ENCODE measurements around the gene PPP1CA. TPM values are rescaled to one million over a fixed set of nuclear protein-coding genes. Genes with fewer than 3 reads are reported as not detected.

Gene PPP1CA
- total RNA-seq, 1 donor from 2014 or later, result 223 TPM

DNA sequence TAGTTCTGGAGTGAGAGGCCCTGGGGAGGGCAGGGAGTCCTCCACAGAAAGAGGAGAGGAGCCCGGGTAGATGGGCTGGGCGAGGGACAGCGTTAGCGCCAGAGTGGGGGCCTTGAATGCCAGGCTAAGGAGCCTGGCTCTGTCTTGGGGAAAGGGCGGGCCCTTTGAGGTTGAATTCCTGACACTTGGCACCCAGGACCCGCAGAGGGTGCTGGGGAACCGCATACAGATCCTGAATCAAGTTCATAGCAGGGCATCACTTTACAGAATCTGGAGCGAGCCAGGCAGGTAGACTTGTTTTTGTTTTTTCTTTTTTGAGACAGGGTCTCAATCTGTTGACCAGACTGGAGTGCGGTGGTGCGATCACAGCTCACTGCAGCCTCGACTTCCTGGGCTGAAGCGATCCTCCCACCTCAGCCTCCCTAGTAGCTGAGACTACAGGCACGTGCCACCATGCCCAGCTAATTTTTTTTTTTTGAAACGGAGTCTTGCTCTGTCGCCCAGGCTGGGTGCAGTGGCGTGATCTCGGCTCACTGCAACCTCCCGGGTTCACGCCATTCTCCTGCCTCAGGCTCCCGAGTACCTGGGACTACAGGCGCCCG is 19.9 kb upstream of the PPP1CA start:
- no peak for DNase-seq (ENCODE audit: low read depth, low spot score)
- Mint-ChIP-seq H3K36me3 (ENCODE audit: low read depth) (no peaks in the 10 kb centered on the region), H3K4me3 (peak overlapping the region; percentile 72), H3K4me1 (peaks cover 14% of the 10 kb centered on the region), H3K9me3 (no peaks in the 10 kb centered on the region), H3K27ac (ENCODE audit: unreplicated experiment) (no peak overlapping the region), H3K27me3 (ENCODE audit: low read depth) (peaks cover 15% of the 10 kb centered on the region)
- TF ChIP-seq, protein P1, sequence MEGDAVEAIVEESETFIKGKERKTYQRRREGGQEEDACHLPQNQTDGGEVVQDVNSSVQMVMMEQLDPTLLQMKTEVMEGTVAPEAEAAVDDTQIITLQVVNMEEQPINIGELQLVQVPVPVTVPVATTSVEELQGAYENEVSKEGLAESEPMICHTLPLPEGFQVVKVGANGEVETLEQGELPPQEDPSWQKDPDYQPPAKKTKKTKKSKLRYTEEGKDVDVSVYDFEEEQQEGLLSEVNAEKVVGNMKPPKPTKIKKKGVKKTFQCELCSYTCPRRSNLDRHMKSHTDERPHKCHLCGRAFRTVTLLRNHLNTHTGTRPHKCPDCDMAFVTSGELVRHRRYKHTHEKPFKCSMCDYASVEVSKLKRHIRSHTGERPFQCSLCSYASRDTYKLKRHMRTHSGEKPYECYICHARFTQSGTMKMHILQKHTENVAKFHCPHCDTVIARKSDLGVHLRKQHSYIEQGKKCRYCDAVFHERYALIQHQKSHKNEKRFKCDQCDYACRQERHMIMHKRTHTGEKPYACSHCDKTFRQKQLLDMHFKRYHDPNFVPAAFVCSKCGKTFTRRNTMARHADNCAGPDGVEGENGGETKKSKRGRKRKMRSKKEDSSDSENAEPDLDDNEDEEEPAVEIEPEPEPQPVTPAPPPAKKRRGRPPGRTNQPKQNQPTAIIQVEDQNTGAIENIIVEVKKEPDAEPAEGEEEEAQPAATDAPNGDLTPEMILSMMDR (conservative IDR thresholded peaks at IDR 0.05), result no peak

DNA sequence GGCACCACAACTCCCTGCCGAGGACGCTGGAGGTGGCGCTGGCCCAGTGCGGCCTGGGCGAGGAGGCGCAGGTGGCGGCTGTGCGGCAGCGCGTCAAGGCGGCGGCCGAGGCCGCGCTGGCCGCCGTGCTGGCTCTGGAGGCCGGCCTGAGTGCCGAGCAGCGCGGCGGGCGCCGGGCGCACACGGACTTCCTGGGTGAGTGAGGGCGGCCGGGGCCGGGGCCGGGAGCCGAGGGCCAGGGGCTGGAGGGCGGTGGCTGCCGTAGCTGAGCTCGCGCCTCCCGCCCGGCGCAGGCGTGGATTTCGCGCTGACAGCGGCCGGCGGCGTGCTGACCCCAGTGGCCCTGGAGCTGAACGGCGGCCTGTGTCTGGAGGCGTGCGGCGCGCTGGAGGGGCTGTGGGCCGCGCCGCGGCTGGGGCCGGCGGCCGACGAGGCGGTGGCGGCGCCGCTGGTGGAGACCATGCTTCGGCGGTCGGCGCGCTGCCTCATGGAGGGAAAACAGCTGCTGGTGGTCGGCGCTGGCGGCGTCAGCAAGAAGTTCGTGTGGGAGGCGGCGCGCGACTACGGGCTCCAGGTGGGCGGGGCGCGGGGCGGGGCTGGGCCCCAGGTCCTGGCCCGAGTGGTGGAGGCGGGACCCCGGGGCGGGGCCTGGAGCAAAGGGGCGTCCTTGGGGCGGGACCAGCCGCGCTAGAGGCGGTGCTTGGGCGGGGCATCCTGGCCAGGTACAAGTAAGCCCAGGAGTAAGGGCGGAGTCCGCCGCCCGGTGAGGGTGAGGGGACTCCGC is 19.2 kb upstream of the PPP1CA start:
- Mint-ChIP-seq H3K36me3 (ENCODE audit: low read depth) (no peaks in the 10 kb centered on the region), H3K4me3 (peak overlapping the region; percentile 72), H3K27ac (ENCODE audit: unreplicated experiment) (no peak overlapping the region), H3K27me3 (ENCODE audit: low read depth) (peaks cover 22% of the 10 kb centered on the region), H3K4me1 (peaks cover 18% of the 10 kb centered on the region), H3K9me3 (no peaks in the 10 kb centered on the region)
- peak; percentile 94 for DNase-seq (ENCODE audit: low read depth, low spot score)
- TF ChIP-seq, protein P1 (conservative IDR thresholded peaks at IDR 0.05), result no peak

DNA sequence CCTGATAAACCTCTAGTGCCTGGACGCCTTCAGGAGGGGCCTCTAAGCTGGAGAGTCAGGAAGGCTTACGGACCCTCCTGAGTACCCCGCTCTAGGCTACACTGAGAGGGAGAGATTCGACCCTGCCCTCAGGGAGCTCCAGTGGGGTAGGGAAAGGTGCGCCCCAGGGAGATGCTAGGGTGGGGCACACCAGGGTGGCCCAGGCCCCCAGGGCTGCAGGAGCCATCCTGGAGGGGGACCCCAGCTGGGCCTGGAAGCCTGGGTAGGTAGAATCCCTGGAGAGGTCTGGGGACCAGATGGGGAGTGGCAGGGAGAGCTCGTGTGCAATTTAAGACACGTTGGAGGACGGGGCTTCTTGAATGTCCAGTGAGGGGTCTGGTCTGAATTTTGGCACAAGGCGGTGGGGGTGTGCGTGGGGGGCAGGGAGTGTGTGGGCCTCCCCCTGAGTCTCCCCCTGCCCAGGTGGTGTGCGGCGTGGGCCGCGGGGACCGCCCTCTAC is 18.5 kb upstream of the PPP1CA start:
- no peaks in the 10 kb centered on the region for H3K36me3 Mint-ChIP-seq (ENCODE audit: low read depth)
- H3K4me1 Mint-ChIP-seq, result peaks cover 18% of the 10 kb centered on the region
- DNase-seq (ENCODE audit: low read depth, low spot score), result no peak
- H3K4me3 Mint-ChIP-seq, result peak overlapping the region; percentile 41
- TF ChIP-seq, protein P1 (conservative IDR thresholded peaks at IDR 0.05), result no peak
- peaks cover 23% of the 10 kb centered on the region for H3K27me3 Mint-ChIP-seq (ENCODE audit: low read depth)
- no peaks in the 10 kb centered on the region for H3K9me3 Mint-ChIP-seq
- no peak overlapping the region for H3K27ac Mint-ChIP-seq (ENCODE audit: unreplicated experiment)

DNA sequence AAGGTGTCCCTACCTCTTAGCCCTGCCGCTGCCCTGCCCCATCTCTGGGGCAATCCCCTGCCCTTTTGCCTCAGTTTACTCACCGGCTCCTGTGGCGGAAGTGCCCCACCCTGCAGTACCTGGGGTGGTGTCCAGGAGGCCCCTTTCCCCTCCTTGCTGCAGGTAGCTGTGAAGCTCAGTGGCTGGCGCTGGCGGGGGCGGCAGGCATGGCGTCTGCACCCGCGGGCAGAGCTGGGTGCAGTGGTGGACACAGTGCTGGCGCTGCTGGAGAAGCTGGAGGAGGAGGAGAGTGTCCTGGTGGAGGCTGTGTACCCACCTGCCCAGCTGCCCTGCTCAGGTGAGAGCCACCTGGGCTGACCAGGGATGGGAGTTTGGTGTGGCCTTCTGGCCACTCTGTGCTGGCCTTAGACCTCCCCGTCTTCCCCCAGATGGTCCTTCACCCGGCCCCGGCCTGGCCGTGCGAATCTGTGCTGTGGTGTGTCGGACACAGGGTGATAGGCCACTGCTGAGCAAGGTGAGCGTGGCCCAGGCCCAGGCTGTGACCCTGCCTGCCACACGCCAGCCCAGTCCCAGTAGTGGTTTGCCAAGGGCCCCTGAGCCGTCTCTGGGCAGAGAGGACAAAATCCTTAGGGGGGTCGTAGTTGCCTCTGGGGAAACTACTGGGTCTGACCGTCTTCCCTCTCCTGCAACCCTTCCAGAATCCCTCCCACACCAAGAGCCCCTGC is 17.8 kb upstream of the PPP1CA start:
- H3K4me3 Mint-ChIP-seq, result peak overlapping the region; percentile 41
- H3K27ac Mint-ChIP-seq (ENCODE audit: unreplicated experiment), result no peak overlapping the region
- H3K4me1 Mint-ChIP-seq, result peaks cover 18% of the 10 kb centered on the region
- no peaks in the 10 kb centered on the region for H3K9me3 Mint-ChIP-seq
- peaks cover 30% of the 10 kb centered on the region for H3K27me3 Mint-ChIP-seq (ENCODE audit: low read depth)
- TF ChIP-seq, protein P1 (conservative IDR thresholded peaks at IDR 0.05), result no peak
- no peaks in the 10 kb centered on the region for H3K36me3 Mint-ChIP-seq (ENCODE audit: low read depth)
- no peak for DNase-seq (ENCODE audit: low read depth, low spot score)

DNA sequence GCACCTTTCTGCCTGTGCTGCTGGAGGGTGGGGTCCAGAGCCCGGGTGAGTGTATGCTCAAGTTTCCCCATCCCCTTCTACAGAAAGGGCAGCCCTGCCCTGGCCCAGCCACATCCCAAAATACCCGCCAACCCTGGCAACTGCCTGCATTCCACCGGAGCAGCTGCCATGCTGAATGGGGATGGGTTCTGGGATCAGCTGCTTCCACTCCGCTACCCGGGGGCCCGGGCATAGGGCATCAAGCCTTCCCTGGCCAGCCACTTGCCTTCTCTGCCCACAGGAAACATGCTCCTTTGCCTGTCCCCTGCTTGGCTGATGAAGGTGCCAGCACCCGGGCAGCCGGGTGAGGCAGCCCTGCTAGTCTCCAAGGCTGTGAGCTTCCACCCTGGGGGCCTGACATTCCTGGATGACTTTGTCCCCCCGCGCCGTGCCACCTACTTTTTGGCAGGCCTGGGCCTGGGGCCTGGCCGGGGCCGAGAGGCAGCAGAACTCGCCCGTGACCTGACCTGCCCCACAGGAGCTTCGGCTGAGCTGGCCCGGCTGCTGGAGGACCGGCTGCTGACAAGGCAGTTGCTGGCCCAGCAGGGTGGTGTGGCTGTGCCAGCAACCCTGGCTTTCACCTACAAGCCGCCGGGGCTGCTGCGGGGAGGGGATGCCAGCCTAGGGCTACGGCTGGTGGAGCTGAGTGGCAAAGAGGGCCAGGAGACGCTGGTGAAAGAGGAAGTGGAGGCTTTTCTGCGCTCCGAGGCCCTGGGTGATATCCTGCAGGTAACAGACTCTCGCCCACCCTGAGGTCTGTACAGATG is 17.0 kb upstream of the PPP1CA start:
- Mint-ChIP-seq H3K9me3 (no peaks in the 10 kb centered on the region), H3K36me3 (ENCODE audit: low read depth) (no peaks in the 10 kb centered on the region), H3K4me1 (peaks cover 18% of the 10 kb centered on the region), H3K4me3 (no peak overlapping the region), H3K27me3 (ENCODE audit: low read depth) (peaks cover 37% of the 10 kb centered on the region), H3K27ac (ENCODE audit: unreplicated experiment) (no peak overlapping the region)
- no peak for DNase-seq (ENCODE audit: low read depth, low spot score)
- TF ChIP-seq, protein P1 (conservative IDR thresholded peaks at IDR 0.05), result no peak
